Fibroblast of the aortic adventitia (primary cell): Measurements from ENCODE around the gene TNPO3. TPM values are rescaled to one million over a fixed set of nuclear protein-coding genes. Genes with fewer than 3 reads are reported as not detected.

ENCODE experiments used
- DNase-seq: peaks from one replicate; pipeline ENCODE4 v3.0.0-alpha.2; 2010; ENCODE audit warnings: low read depth
- H3K4me3 ChIP-seq: 2 replicates; pipeline ENCODE4 v1.5.1; 2011; ENCODE audit warnings: low read depth, mild to moderate bottlenecking, control low read depth, low read length, moderate library complexity
- CTCF ChIP-seq: IDR thresholded peaks from 2 replicates; pipeline ENCODE4 v1.5.1; 2011; ENCODE audit warnings: mild to moderate bottlenecking, low read length, control low read depth, inconsistent platforms; ENCODE audit not compliant: insufficient read depth
- total RNA-seq: library from RNA; depleted of rRNA; stranded (reverse); fragments of >200 nt; gene quantifications from 2 replicates; pipeline ENCODE4 v1.2.3, GENCODE V29; 2012; ENCODE audit warnings: low replicate concordance

Gene TNPO3
- total RNA-seq, 1 donor: 63.3 TPM

- TF ChIP-seq CTCF: no peak
- no peak for DNase-seq
- no peak overlapping the region for H3K4me3 ChIP-seq
These were observed 103.6 kb downstream of the TNPO3 start for GRCh38 chr7:128951296-128951695.

- no peak for TF ChIP-seq CTCF
- peak; percentile 16 for DNase-seq
- H3K4me3 ChIP-seq: no peak overlapping the region
These were observed 105.7 kb downstream of the TNPO3 start for GRCh38 chr7:128948976-128949760.

- no peak overlapping the region for H3K4me3 ChIP-seq
- peak; percentile 5 for DNase-seq
- TF ChIP-seq CTCF: no peak
These were observed 106.5 kb downstream of the TNPO3 start for GRCh38 chr7:128948312-128948973.

GRCh38 chr7:128947854-128948253 is 107.1 kb downstream of the TNPO3 start:
- no peak for TF ChIP-seq CTCF
- DNase-seq: no peak
- no peak overlapping the region for H3K4me3 ChIP-seq

GRCh38 chr7:128946936-128947830 is 107.7 kb downstream of the TNPO3 start:
- H3K4me3 ChIP-seq: no peak overlapping the region
- no peak for TF ChIP-seq CTCF

GRCh38 chr7:128945668-128946366 is 109.1 kb downstream of the TNPO3 start:
- no peak overlapping the region for H3K4me3 ChIP-seq
- no peak for DNase-seq
- no peak for TF ChIP-seq CTCF

More at GRCh38 chr7:128946936-128947830, 107.7 kb downstream of the TNPO3 start:
- DNase-seq: no peak
